Hematopoietic multipotent progenitor cell treated with erythropoietin and hydrocortisone succinate and interleukin-3 and kit ligand, for 15 days (in vitro differentiated cells): ENCODE results near the gene LHX6.

Source experiments
- DNase-seq: peaks from one replicate; pipeline ENCODE4 v3.0.0-alpha.2; 2015; ENCODE audit warnings: low spot score

The LHX6 gene

DNA sequence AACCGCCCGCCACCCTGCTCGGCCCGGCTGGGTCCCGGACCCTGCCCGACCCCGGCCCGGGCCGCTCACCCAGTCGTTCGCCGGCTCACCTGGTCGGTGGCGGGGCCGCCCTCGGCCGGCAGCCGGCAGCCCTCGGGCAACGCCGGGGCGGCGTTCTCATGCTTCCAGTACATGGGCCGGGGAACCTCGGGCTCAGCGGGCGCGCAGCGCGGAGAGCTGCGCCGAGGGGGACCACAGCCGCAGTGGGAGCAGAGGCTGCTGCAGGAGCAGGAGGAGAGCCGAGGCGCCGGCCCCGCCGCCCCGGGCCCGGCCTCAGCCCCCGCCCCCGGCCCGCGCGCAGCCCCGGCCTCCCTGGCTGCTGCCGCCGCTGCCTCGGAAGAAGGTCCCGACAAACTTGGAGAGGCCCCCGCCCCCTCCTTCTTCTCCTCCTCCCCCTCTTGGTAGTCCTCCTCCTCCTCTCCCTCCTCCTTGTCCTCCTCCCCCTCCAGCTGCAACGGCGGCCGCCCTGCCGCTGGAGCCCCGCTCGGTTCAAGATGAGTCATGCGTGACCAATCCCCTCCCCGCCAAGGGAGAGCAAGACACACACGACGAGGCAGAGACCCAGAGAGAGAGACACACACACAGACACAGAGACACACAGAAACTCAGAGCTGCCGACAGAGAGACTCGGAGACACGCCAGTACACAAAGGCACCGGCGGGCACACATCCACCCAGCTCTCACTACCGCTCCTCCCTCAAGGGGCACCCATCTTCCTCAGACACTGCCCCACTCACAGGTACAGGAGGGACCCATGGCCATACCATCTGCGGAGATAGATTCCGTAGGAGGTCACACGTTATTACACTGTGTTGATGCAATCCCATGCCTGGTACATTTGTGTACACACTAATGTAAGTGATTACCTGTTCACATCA lies at the start of gene LHX6:
TSS of gene LHX6 (minus strand) at position 390 of the 917 bp plus-strand sequence. CDS start at position 173, 217 bp downstream.
- no peak for DNase-seq

DNA sequence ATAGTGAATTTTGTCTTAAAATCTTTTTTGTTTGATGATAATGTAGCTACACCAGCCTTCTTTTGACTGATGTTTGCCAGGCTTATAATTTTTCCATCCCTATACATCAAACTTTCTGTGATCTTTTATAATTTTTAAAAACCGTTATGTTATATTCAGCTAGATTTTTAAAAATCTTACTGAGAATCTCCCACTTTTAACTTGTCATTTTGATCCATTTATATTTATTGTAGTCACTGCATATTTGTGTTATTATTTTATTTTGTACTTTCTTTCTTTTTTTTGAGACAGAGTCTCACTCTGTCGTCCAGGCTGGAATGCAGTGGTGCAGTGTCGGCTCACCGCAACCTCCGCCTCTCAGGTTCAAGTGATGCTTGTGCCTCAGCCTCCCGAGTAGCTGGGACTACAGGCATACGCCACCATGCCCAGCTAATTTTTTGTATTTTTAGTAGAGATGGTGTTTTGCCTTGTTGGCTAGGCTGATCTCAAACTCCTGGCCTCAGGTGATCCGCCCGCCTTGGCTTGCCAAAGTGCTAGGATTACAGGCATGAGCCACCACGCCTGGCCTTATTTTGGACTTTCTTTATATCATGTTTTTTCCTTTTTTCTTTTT lies 48.6 kb upstream of the LHX6 start:
- DNase-seq: no peak

DNA sequence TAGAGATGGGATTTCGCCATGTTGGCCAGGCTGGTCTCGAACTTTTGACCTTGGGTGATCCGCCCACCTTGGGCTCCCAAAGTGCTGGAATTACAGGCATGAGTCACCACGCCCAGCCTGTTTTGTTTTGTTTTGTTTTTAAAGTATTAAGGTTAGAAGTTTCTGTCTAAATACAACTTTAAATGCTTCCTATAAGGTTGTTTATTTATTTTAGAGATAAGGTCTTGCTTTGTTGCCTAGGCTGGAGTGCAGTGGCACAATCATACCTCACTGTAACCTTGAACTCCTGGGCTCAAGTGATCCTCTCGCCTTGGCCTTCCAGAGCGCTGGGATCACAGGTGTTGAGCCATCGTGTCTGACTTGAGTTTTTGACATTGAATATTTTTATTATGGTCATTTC lies 47.3 kb upstream of the LHX6 start:
- no peak for DNase-seq

DNA sequence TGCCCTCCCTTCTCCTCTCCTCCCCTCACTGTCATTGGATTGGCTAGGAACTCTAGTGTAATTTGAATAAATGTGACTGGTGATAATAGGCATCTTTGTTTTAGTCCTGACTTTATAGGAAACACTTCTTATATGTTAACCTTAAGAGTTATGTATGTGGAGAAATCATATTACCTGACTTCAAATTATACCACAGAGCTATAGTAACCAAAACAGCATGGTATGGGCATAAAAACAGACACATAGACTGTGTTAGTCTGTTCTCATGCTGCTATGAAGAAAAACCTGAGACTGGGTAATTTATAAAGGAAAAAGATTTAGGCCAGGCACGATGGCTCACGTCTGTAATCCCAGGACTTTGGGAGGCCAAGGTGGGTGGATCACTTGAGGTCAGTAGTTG lies 45.3 kb upstream of the LHX6 start:
- no peak for DNase-seq

DNA sequence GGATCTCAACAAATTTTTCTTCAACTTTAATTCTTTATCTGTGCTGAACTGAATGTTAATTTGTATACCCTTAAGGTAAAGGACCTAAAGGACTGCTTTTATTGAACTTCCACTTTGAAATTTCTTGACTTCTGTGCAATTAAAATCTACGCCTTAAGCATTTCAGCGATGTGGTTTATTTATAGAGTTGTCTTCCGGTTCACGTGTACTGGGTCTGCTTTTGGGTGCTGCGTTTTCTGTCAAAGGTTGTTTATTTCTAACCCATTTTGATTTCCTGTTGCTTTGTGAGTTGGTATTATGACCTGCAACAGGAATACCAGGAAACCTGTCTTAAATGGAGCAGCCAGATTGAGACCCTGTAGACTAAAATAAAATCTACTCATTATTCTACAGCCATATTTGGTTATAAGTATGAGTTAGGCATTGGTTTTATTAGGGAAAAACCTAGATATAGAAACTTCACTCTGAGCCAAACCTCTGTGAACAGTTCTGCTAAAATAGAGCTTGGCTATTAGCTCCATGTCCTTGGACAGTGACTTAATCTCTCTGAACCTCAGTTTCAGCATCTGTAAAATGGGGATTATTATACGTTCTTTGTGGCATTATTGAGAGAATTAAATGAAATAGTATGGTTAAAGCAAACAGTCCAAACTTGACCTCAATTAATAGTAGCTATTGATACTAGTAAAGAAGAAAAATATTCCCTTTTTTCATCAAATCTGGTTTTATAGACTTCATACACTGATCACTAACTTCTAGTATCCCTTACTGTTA lies 39.5 kb upstream of the LHX6 start:
- DNase-seq: no peak

DNA sequence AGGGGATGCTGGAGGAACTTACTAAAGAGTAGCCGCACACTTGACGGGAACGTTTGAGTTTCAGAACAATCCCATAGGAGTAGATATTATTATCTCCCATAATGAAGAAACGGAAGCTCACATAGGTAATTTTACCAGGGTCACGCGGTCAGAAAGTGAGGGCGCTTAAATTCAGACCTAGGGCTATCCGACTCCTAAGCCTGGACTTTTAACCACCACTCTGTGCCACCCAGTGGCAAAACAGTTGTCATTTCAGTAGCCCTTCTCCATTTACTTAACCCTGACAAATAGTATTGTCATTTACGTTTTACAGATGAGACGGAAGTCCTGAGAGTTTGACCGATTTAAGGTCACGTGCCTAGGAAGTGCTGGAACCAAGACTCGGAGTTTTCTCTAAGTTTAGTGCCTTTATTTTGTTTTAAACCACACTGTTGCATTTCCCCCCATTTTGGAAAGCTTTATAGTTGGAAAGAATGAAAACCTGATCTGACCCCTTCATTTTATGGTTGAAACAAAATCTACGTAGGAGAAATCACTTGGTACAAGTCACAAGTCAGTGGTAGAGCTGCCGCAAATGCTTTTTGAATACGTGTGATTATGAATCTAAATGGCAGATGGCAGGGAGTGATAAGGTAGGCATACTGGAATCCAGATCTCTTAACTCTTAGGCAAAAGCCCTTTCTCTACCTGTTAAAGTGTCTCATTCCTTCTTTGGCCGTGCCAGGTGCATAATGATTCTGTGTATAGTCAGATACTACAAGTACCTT lies 36.6 kb upstream of the LHX6 start:
- DNase-seq: no peak

DNA sequence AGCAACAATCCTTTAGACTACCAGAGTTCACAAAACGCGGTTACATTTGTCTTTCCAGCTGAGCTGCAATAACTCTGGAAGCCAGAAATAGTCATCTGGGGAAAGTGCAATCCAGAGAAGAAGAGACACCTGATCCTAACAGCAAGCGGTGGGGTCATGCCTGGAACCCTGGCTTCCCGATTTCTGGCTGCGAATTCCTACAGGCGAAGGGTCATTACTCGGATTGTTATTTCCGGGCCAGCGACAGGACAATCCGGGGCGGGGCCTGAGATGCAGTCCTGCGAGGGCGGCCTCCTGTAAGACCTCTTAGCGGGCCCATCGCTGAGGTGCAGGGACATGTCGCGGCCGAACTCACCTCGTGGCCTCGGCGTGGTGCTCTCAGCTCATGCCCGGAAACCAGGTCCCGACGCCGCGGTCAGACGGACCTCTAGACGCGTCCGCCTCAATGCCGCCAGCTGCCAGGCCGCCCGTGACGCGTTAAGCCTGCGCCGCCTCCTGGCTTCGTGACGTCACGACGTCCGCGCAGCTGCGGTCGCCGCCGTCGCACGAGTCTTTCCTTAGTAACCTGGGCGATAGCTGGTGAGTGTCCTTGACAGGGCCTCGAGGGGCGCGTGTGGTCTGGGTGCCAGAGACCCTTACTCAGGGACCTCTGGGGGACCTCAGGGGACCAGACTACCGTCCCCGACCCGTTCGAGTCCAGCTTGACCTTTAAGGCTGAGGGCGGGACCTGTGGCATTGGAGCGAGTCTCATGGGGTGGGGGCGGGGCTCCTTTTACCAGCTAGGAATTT lies 35.8 kb upstream of the LHX6 start, which contains the start of the genes MRRF and RBM18:
TSS of gene MRRF (plus strand) at position 523 of the 789 bp plus-strand sequence. CDS start 6,010 bp downstream, outside the sequence.
TSS of gene RBM18 (minus strand) at position 481 of the 789 bp plus-strand sequence. CDS start 3,348 bp downstream, outside the sequence.
- DNase-seq: peak; percentile 93

DNA sequence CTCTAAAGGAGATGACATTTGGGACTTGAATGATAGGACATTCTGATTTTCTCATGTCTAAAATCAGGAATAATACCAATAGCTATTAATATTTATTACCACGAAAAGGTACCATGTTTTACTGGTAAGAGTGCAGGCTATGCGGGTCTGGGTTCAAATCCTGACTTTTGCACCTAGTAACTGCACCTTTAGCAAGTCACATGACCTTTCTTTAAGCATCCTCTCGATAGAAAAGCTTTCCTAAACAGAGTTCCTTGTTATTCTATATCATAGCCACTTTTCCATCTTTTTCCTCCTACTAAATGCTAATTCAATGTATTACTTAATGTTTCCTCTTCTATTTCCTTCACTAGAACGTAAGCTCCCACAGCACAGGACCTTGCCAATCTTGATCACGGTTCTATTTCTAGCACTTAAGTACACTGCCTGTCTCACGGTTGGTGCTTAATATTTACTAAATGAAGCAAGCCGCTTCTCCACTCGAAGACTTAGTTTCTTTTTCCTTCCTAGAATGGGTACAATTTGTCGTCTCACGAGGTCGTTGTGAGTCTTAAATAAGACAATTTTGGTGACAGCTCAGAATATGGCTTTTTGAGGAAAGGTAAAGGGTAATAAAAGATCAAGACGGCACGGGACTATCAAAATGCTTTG lies 35.1 kb upstream of the LHX6 start:
- DNase-seq: peak; percentile 36

DNA sequence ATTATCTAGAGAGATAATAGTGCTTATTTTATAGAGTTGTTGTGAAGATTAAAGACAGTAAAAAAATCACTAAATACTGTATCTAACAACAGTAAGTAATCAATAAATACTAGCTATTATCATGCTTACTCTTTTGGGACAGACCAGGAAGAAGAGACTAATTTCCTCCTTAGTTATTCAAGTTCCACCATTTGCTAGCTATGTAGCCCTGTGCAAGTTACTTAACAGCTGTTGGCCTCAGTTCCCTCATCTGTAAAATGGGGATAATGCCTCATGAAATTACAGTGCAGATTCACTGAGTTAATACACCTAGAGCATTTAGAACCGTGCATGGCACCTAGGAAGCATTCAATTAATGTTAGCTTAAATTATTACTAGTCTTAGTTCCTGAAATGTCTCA lies 33.3 kb upstream of the LHX6 start:
- DNase-seq: no peak

DNA sequence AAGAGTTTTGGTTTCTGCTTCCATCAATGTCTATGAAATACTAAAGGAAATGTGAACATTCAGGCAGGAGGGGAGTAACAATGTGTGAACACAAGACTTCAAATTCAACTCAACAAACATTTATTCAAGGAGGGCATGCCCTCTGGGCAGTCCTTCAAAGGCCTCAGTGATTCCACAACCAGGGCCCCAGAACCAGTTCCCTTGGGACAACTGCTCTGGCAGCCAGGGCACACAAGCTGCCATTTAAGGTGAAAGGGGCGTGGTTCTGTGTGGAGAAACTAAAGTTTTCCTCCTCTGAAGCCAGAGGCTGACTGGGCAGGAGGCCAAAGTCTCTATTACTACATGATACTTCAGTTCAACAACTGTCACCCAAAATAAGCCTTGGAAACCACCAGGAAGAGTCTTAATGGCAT lies 32.7 kb upstream of the LHX6 start:
- peak; percentile 44 for DNase-seq

DNA sequence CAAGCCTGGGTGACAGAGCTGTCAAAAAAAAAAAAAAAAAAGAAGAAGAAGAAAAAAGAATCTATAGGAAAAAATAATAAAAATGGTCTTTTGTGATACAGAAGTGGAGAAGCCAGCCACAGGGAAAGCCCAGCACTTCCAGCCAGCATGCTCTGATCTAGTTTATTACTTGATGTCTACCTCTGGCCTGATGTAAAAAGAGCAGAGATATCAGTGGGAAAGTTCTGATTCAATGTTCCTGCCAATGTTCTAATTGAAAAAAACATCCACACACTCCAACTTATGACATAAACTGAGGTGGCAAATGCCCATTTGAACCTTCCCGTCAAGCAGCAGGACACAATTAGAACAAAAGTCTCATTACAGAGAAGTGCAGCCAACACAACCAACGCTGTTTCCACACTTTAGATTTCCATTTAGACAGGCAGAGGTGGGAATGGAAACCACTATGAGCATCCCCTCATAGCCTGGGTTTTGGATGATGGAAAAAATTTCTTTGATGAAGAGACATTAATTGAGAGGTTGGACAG lies 30.2 kb upstream of the LHX6 start:
- no peak for DNase-seq

DNA sequence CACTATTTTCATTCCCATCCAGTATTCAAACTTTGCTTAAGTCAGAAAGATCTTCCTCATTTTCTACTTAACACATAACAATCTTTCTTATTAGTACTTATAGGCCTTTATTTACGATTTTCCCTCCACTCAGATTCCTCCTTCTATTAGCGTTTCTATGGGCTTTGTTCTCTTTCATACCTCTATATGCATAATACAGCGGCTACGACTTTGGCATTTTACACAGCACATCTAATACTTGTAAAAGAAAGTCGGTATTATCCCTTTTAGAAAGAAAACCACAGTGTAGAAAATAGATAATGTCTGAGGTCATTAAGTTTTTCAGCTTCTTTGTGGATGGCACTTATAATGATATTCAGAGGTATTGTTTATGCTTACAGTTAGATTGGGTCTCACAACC lies 27.4 kb upstream of the LHX6 start:
- no peak for DNase-seq

DNA sequence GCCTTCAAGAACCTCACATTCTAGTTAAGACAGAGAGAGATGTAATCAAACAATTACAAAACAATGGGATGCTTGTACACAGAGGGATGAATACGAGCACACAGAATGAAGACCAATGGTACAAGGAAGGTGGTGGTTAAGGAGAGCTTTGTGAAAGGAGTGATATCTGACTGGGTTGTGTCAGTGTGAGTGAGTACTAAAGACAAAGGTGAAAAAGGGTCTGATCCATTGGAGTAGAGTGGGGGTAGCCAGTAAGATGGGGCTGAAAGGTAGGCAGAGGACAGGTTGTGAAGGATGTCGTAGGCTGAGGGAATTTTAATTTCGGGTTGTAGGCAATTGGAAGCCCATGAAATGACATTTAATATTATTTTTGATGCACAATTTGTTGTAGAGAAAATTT lies 26.0 kb upstream of the LHX6 start:
- no peak for DNase-seq

DNA sequence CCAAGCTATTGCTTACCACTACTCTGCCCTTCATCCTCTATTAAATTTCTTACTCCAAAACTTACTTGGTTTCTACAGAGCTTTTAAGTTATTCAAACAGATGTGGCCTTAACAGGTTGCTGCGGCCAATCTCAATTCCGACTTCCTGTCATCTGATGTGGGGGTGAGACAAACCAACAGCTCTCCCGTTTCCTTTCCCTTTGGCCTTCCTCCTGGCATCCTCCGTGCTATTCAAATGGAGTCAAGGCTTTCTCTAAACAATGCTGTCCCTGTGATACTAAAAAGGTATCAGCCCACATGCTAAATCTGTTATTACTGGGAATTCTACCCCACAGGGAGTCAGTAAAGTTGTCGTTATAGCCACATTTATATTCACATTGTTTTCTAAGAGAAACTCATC lies 24.0 kb upstream of the LHX6 start:
- DNase-seq: no peak

DNA sequence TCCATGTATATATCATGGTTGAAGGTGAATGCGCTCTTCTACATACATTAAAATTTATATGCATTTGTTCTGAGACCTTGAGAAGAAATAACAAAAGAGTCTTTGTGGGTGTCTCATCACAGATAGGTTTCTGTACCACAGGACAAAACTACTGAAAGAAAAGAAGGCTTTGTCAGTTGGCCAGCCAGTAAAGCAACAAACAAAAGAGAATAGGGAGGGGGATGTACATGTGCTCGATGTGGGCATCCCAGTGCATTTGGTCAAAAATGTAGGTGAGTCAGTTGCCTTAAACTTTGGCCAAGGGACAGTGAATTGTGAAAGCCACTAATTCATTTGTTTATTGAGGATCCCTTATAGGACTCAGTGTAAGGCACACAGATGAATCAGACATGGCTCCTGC lies 22.6 kb upstream of the LHX6 start:
- DNase-seq: no peak

DNA sequence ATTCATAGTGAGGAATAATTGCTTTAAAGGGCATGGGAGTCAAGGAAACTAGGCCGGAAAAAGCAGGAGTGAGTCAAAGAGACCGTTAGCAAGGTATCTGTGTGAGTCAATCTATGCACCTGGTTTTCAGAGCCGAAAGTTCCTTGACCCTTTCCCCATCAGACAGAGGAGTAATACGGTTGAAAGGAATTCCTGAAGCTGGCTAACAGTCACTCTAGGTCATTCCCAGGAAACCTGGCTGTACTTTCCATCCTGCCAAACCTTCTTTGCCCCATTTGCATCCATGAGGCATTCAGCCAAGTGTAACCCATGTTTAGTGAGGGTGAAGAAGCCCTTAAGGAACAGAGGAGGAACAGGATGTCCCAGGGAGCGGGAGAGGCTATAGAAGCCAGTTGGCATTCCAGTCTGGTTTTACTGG lies 19.7 kb upstream of the LHX6 start:
- no peak for DNase-seq

DNA sequence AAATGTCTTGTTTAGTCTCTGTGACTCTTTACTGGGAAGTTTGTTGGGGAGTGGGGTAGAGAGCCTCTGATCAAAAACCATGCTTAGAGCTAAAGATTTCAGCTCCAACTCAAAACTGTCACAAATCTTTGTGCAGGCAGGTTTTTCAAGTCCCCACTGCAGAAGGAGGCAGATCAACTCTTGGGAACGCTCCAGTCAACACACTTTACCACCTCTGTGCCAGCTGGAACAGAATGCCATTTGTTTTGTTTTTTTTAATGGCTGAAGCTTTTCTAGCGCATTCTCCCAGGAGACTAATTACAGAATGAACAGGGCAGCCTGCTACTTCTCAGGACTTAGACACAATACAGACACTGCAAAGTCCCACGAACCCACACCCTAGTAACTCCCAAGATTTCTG lies 17.9 kb upstream of the LHX6 start:
- DNase-seq: no peak

DNA sequence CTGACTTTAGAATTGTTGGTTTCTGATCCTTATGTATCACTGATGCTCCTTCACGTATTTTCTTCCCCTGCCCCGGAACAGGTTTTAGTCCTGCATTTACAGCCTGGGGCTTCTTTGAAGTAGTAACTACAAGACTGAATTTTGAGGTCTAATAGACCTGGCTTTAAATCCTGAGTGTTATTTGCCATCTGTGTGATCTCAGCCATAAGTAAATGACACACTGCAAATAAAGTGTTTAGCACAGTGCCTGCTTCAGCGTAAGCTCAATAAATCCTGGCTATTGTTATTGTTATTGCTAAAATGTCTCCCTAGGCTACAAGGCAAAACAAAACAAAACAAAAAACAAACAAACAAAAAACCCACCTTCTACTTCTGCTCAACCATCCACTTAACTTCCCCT lies 15.6 kb upstream of the LHX6 start:
- no peak for DNase-seq

DNA sequence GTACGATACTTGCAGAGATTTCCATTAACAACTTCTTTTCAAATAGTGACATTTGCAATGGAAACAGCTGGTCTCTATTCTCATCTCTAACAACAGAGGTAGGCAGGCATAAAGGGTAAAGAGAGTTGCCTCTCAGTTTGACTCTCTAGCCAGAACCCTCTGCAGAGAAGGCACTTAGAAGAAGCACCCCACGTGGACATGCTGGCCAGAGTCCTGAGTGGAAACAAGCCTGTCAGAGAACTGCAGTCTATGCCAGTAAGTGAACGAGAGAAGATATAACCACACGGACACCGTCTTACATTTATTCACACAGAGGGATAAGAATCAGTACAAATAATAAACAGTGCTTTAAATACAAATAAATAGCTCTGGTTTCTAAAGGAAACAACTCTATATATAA lies 11.0 kb upstream of the LHX6 start:
- DNase-seq: no peak

DNA sequence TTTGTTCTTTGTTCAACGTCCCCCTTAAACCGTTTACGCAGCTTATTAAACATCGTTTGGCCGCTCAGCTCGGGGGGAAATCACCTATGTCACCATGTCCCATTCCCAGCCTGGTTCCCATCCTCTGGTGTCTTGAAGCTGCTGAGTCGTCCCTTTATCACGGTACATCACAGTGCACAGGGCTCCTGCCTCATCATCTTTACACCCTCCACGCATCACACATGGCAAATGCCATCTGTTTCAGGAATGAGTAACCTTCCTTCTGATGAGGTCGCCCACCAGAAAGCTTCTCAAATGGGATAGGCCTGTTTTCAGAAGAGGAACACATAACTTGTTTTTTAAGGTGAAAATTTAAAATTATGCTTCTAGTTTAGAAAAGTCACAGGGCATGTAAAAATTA lies 7.9 kb upstream of the LHX6 start:
- no peak for DNase-seq
